GM19193 (cell line): ENCODE measurements around the gene AFAP1.

Experiments
- POLR2A ChIP-seq: IDR thresholded peaks from 4 replicates; pipeline ENCODE4 v1.6.1; 2011; ENCODE audit not compliant: insufficient read depth, insufficient read length; ENCODE audit errors: extremely low read depth

Gene AFAP1

GRCh38 chr4:7800410-7800809 is 139.3 kb downstream of the AFAP1 start:
- TF ChIP-seq POLR2A, result no peak

GRCh38 chr4:7799736-7800135 is 139.9 kb downstream of the AFAP1 start:
- no peak for TF ChIP-seq POLR2A

GRCh38 chr4:7799306-7799705 is 140.4 kb downstream of the AFAP1 start:
- TF ChIP-seq POLR2A, result no peak

GRCh38 chr4:7798178-7798995 is 141.3 kb downstream of the AFAP1 start:
- TF ChIP-seq POLR2A, result no peak

GRCh38 chr4:7797330-7797729 is 142.3 kb downstream of the AFAP1 start:
- TF ChIP-seq POLR2A, result no peak

GRCh38 chr4:7795983-7796382 is 143.7 kb downstream of the AFAP1 start:
- no peak for TF ChIP-seq POLR2A

GRCh38 chr4:7793186-7793585 is 146.5 kb downstream of the AFAP1 start:
- no peak for TF ChIP-seq POLR2A

GRCh38 chr4:7792616-7793015 is 147.0 kb downstream of the AFAP1 start:
- TF ChIP-seq POLR2A, result no peak

GRCh38 chr4:7790999-7791398 is 148.7 kb downstream of the AFAP1 start:
- no peak for TF ChIP-seq POLR2A

- TF ChIP-seq POLR2A, result no peak
Observed at GRCh38 chr4:7790023-7790422, 149.6 kb downstream of the AFAP1 start.

- no peak for TF ChIP-seq POLR2A
Observed at GRCh38 chr4:7788694-7789425, 150.8 kb downstream of the AFAP1 start.

- TF ChIP-seq POLR2A, result no peak
Observed at GRCh38 chr4:7788193-7788592, 151.5 kb downstream of the AFAP1 start.

GRCh38 chr4:7787681-7788141 is 151.9 kb downstream of the AFAP1 start:
- TF ChIP-seq POLR2A, result no peak

GRCh38 chr4:7787067-7787466 is 152.6 kb downstream of the AFAP1 start:
- no peak for TF ChIP-seq POLR2A

- TF ChIP-seq POLR2A, result no peak
Observed at GRCh38 chr4:7786517-7786916, 153.1 kb downstream of the AFAP1 start.

GRCh38 chr4:7786040-7786439 is 153.6 kb downstream of the AFAP1 start:
- no peak for TF ChIP-seq POLR2A
